Testis (tissue), 2 donors: ENCODE measurements around the gene WDR41.

ENCODE experiments used
- POLR2A ChIP-seq: fragments of 450-650 bp; IDR thresholded peaks from one replicate; pipeline ENCODE4 v1.6.1; 2017; ENCODE audit warnings: antibody characterized with exemption, mild to moderate bottlenecking, moderate library complexity
- TF ChIP-seq, protein P1 (sequence below), 3 experiments: fragments of 450-650 bp in 2 of 3; fragments of 200-600 bp in 1 of 3; sonication (generic) in 1 of 3; IDR thresholded peaks; one replicate each; pipeline ENCODE4 v1.5.1; 2016 to 2019; ENCODE audit warnings: antibody characterized with exemption in 3 of 3, mild to moderate bottlenecking in 2 of 3, moderate library complexity in 1 of 3

DNA sequence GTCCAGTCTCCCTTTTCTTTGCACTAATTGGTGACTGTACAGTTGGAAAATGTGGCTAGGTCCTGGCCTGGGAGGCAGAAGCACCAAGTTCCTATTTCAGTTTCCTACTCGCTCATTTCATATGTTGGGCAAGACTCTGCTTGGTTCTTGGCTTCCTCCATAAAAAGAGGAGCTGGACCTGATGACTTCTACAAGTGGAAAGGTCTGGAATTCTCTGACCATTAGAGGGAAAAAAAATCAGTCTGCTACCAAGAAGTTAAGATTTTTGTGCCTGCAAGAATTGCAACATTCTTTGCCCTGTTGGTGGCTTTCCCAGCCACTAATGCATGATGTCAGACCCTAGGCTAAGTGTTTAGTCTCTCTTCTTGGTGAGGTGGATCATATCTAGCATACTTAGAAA, 91.5 kb downstream of the WDR41 start:
- TF ChIP-seq, protein P1, sequence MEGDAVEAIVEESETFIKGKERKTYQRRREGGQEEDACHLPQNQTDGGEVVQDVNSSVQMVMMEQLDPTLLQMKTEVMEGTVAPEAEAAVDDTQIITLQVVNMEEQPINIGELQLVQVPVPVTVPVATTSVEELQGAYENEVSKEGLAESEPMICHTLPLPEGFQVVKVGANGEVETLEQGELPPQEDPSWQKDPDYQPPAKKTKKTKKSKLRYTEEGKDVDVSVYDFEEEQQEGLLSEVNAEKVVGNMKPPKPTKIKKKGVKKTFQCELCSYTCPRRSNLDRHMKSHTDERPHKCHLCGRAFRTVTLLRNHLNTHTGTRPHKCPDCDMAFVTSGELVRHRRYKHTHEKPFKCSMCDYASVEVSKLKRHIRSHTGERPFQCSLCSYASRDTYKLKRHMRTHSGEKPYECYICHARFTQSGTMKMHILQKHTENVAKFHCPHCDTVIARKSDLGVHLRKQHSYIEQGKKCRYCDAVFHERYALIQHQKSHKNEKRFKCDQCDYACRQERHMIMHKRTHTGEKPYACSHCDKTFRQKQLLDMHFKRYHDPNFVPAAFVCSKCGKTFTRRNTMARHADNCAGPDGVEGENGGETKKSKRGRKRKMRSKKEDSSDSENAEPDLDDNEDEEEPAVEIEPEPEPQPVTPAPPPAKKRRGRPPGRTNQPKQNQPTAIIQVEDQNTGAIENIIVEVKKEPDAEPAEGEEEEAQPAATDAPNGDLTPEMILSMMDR (IDR thresholded peaks at IDR 0.05): no peak
- no peak for TF ChIP-seq POLR2A
